Panc1 (cell line): ENCODE measurements around the gene MTHFD2L. TPM values are rescaled to one million over a fixed set of nuclear protein-coding genes. Genes with fewer than 3 reads are reported as not detected.

Source experiments
- ATAC-seq: fragments of 200-7000 bp; cut with Tn5 transposase; 2 replicates; pipeline ENCODE4 v1.9.1; 2020; ENCODE audit warnings: mild to moderate bottlenecking, moderate library complexity
- BruUV-seq: library from RNA; stranded (reverse); fragments of 400-500 nt; replicated peaks from 2 replicates; lab custom pipeline; 2021; lab: Mats Ljungman, UMichigan
- CTCF ChIA-PET: fragments of 300-600 bp; sonication (Branson Sonifier 250); formaldehyde crosslinking; loops from one replicate; lab custom pipeline; 2022; ENCODE audit warnings: antibody characterized with exemption; lab: Charles Lee
- POLR2A ChIA-PET: fragments of 300-600 bp; sonication (Branson Sonifier 250); formaldehyde crosslinking; loops from one replicate; lab custom pipeline; 2022; ENCODE audit warnings: antibody characterized with exemption; lab: Charles Lee
- DNase-seq: peaks from one replicate; pipeline ENCODE4 v3.0.0-alpha.2; 2010; ENCODE audit warnings: low read depth, low spot score
- H3K27ac ChIP-seq: 2 replicates; pipeline ENCODE4 v1.5.1; 2011; ENCODE audit warnings: mild to moderate bottlenecking, low read length, inconsistent platforms
- H3K27me3 ChIP-seq: fragments of 200-500 bp; sonication (Bioruptor generic); 2 replicates; pipeline ENCODE4 v1.6.0; 2014; ENCODE audit warnings: low read length, inconsistent platforms; ENCODE audit not compliant: control insufficient read depth, insufficient read depth
- H3K36me3 ChIP-seq: fragments of 200-500 bp; sonication (Bioruptor generic); 2 replicates; pipeline ENCODE4 v1.5.1; 2014; ENCODE audit warnings: inconsistent platforms, mild to moderate bottlenecking, low read length, moderate library complexity; ENCODE audit not compliant: control insufficient read depth, insufficient read depth
- H3K4me1 ChIP-seq: 2 replicates; pipeline ENCODE4 v1.5.1; 2011; ENCODE audit warnings: inconsistent platforms, mild to moderate bottlenecking, low read length, moderate library complexity; ENCODE audit not compliant: control insufficient read depth, insufficient read depth
- H3K4me3 ChIP-seq, 2 experiments: 2 replicates each; pipeline ENCODE4 v1.5.1; 2011 to 2012; ENCODE audit warnings: low read depth in 2 of 2, low read length in 2 of 2, mild to moderate bottlenecking in 2 of 2, inconsistent platforms in 1 of 2, moderate library complexity in 1 of 2
- H3K9me3 ChIP-seq: fragments of 200-500 bp; sonication (Bioruptor generic); 2 replicates; pipeline ENCODE4 v1.5.1; 2014; ENCODE audit warnings: low read depth, mild to moderate bottlenecking, inconsistent platforms, low read length, moderate library complexity; ENCODE audit not compliant: control insufficient read depth, insufficient read depth
- POLR2AphosphoS5 ChIP-seq: IDR thresholded peaks from 2 replicates; pipeline ENCODE4 v1.6.1; 2012; ENCODE audit warnings: mild to moderate bottlenecking, low read depth, low read length, moderate library complexity
- SIN3A ChIP-seq: IDR thresholded peaks from 2 replicates; pipeline ENCODE4 v1.6.1; 2012; ENCODE audit warnings: low read depth, mild to moderate bottlenecking, low read length, moderate library complexity, borderline replicate concordance; ENCODE audit not compliant: insufficient read depth
- TCF7L2 ChIP-seq: IDR thresholded peaks from 2 replicates; pipeline ENCODE4 v1.6.1; 2011; ENCODE audit warnings: mild to moderate bottlenecking, low read depth, low read length, inconsistent platforms
- in situ Hi-C: cut with HindIII; loops from 2 replicates; pipeline ENCODE4 v1.10.0; 2016; ENCODE audit warnings: low sequenced_read_pairs, low pct_unique_long_range_greater_than_20kb
- intact Hi-C: fragments of 100-400 bp; cut with micrococcal nuclease; formaldehyde crosslinking; loops from one replicate; pipeline ENCODE4 v1.10.0; 2022; ENCODE audit not compliant: unreplicated experiment
- total RNA-seq: library from RNA; stranded (reverse); gene quantifications from one replicate; pipeline ENCODE4 v1.2.1, GENCODE V29; 2021; ENCODE audit not compliant: unreplicated experiment
- TF ChIP-seq, protein P1 (sequence below), 2 experiments: IDR thresholded peaks; 2 replicates each; pipeline ENCODE4 v1.6.1; 2011 to 2012; ENCODE audit warnings: low read depth in 2 of 2, control low read depth in 1 of 2, low read length in 1 of 2, mild to moderate bottlenecking in 1 of 2, moderate library complexity in 1 of 2; ENCODE audit not compliant: insufficient read depth in 1 of 2
- TF ChIP-seq, protein P2 (sequence below): fragments of 450-650 bp; IDR thresholded peaks from 2 replicates; pipeline ENCODE4 v1.5.1; 2017; ENCODE audit warnings: mild to moderate bottlenecking

The MTHFD2L gene
- total RNA-seq, 1 experiment from 2014 or later: 6.6 TPM

DNA sequence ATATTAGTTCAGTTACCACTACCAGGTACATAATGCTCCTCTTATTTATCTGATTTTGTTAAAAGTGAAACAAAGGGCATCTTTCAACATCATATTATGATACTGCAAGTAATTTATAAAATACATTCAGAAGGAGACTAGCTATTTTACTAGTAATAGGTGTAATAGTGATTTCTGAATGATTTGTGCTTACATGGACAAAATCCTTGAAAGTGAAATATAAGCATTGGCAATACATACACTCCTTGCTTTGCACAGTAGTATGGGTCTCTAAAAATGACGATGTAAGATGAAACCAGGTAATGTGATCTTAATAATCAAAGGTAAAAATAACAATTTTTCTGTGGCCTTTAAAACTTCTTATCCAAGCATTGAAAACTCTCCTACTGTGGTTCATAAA is 17.5 kb downstream of the MTHFD2L start:
- no peaks in the 10 kb centered on the region for H3K27me3 ChIP-seq
- POLR2A ChIA-PET: interaction anchor here (0.6 kb wide), 1 partner anchor 809 kb away, joined by 3 read pairs; no protein-coding TSS in a partner anchor
- no peak for DNase-seq
- CTCF ChIA-PET: no interaction called here
- no peak for ATAC-seq
- in situ Hi-C loops: no loop called here
- no peaks in the 10 kb centered on the region for H3K4me1 ChIP-seq
- H3K4me3 ChIP-seq: no peak overlapping the region
- intact Hi-C loops: no loop called here
- BruUV-seq: no TSS peak
- H3K9me3 ChIP-seq: no peaks in the 10 kb centered on the region
- TF ChIP-seq, protein P1, sequence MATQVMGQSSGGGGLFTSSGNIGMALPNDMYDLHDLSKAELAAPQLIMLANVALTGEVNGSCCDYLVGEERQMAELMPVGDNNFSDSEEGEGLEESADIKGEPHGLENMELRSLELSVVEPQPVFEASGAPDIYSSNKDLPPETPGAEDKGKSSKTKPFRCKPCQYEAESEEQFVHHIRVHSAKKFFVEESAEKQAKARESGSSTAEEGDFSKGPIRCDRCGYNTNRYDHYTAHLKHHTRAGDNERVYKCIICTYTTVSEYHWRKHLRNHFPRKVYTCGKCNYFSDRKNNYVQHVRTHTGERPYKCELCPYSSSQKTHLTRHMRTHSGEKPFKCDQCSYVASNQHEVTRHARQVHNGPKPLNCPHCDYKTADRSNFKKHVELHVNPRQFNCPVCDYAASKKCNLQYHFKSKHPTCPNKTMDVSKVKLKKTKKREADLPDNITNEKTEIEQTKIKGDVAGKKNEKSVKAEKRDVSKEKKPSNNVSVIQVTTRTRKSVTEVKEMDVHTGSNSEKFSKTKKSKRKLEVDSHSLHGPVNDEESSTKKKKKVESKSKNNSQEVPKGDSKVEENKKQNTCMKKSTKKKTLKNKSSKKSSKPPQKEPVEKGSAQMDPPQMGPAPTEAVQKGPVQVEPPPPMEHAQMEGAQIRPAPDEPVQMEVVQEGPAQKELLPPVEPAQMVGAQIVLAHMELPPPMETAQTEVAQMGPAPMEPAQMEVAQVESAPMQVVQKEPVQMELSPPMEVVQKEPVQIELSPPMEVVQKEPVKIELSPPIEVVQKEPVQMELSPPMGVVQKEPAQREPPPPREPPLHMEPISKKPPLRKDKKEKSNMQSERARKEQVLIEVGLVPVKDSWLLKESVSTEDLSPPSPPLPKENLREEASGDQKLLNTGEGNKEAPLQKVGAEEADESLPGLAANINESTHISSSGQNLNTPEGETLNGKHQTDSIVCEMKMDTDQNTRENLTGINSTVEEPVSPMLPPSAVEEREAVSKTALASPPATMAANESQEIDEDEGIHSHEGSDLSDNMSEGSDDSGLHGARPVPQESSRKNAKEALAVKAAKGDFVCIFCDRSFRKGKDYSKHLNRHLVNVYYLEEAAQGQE (IDR thresholded peaks at IDR 0.05; ENCODE audit: insufficient read depth in 1 of 2, low read depth in 2 of 2, low read length in 1 of 2): no peak
- TF ChIP-seq POLR2AphosphoS5 (no peak), SIN3A (no peak), TCF7L2 (no peak)
- TF ChIP-seq, protein P2, sequence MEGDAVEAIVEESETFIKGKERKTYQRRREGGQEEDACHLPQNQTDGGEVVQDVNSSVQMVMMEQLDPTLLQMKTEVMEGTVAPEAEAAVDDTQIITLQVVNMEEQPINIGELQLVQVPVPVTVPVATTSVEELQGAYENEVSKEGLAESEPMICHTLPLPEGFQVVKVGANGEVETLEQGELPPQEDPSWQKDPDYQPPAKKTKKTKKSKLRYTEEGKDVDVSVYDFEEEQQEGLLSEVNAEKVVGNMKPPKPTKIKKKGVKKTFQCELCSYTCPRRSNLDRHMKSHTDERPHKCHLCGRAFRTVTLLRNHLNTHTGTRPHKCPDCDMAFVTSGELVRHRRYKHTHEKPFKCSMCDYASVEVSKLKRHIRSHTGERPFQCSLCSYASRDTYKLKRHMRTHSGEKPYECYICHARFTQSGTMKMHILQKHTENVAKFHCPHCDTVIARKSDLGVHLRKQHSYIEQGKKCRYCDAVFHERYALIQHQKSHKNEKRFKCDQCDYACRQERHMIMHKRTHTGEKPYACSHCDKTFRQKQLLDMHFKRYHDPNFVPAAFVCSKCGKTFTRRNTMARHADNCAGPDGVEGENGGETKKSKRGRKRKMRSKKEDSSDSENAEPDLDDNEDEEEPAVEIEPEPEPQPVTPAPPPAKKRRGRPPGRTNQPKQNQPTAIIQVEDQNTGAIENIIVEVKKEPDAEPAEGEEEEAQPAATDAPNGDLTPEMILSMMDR: no peak
- H3K27ac ChIP-seq: no peak overlapping the region
- H3K36me3 ChIP-seq: no peaks in the 10 kb centered on the region

DNA sequence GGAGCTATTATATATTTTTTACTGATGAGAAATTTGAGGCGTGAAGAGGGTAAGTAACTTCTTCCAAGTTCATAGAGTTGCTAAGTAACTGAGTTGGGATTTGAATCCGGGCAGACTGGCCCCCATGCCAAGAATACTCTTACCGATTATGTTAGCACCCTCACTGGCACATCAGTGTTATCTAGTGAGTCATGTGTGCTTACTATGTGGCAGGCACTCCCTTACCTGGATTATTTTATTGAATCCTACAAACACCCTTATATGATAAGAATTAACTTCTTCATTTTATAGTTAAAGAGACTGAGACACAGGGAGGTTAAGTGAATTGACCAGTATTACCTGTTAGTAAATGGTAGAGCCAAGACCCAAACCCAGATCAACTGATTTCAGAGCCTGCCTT is 20.9 kb downstream of the MTHFD2L start:
- in situ Hi-C loops (no loop called here), intact Hi-C loops (no loop called here)
- no peak overlapping the region for H3K27ac ChIP-seq
- CTCF ChIA-PET: interaction anchor here (0.5 kb wide), 1 partner anchor 1450 kb away, joined by 3 read pairs; no protein-coding TSS in a partner anchor
- BruUV-seq: no TSS peak
- H3K27me3 ChIP-seq: no peaks in the 10 kb centered on the region
- H3K9me3 ChIP-seq: no peaks in the 10 kb centered on the region
- H3K4me1 ChIP-seq: no peaks in the 10 kb centered on the region
- no peak for DNase-seq
- TF ChIP-seq SIN3A (no peak), TCF7L2 (no peak), POLR2AphosphoS5 (no peak)
- TF ChIP-seq, protein P1 (IDR thresholded peaks at IDR 0.05; ENCODE audit: insufficient read depth in 1 of 2, low read depth in 2 of 2, low read length in 1 of 2): no peak
- TF ChIP-seq, protein P2: no peak
- no peak for ATAC-seq
- no peaks in the 10 kb centered on the region for H3K36me3 ChIP-seq
- H3K4me3 ChIP-seq: no peak overlapping the region
- POLR2A ChIA-PET: no interaction called here
